Neural cell (in vitro differentiated cells): ENCODE results near the gene CIRBP. TPM values are rescaled to one million over a fixed set of nuclear protein-coding genes. Genes with fewer than 3 reads are reported as not detected.

ENCODE experiments used
- H2AFZ ChIP-seq: fragments of 200-600, 300-800 bp; sonication (generic), shearing (Covaris generic); 2 replicates; pipeline ENCODE4 v1.6.0; 2014; ENCODE audit warnings: low read depth, mild to moderate bottlenecking, antibody characterized with exemption, low read length, moderate library complexity
- H3F3A ChIP-seq: fragments of 200-600 bp; shearing (Covaris generic); 2 replicates; pipeline ENCODE4 v1.6.1; 2016; ENCODE audit warnings: mild to moderate bottlenecking, moderate library complexity, mixed read lengths, antibody characterized with exemption, low read length; ENCODE audit not compliant: insufficient read depth, poor library complexity, severe bottlenecking
- H3K27ac ChIP-seq: fragments of 200-600, 300-800 bp; sonication (generic), shearing (Covaris generic); 2 replicates; pipeline ENCODE4 v1.5.1; 2014; ENCODE audit warnings: mild to moderate bottlenecking, low read length, moderate library complexity
- H3K27me3 ChIP-seq: fragments of 300-800, 200-600 bp; sonication (generic), shearing (Covaris generic); 2 replicates; pipeline ENCODE4 v1.6.0; 2014; ENCODE audit warnings: mild to moderate bottlenecking, low read depth, low read length, moderate library complexity; ENCODE audit not compliant: insufficient read depth
- H3K36me3 ChIP-seq: fragments of 300-800, 200-600 bp; sonication (generic), shearing (Covaris generic); 2 replicates; pipeline ENCODE4 v1.5.1; 2014; ENCODE audit warnings: mild to moderate bottlenecking, antibody characterized with exemption, low read length, moderate library complexity; ENCODE audit not compliant: insufficient read depth
- H3K4me2 ChIP-seq: fragments of 300-800, 200-600 bp; sonication (generic), shearing (Covaris generic); 2 replicates; pipeline ENCODE4 v1.6.0; 2014; ENCODE audit warnings: mild to moderate bottlenecking, low read length
- H3K4me3 ChIP-seq: fragments of 300-800, 200-600 bp; sonication (generic), shearing (Covaris generic); 2 replicates; pipeline ENCODE4 v1.5.1; 2014; ENCODE audit warnings: mild to moderate bottlenecking, low read length, moderate library complexity
- H3K79me2 ChIP-seq: fragments of 200-600 bp; shearing (Covaris generic); replicated peaks from 2 replicates; pipeline ENCODE4 v1.6.0; 2014; ENCODE audit warnings: mild to moderate bottlenecking, low read length, moderate library complexity; ENCODE audit not compliant: insufficient read depth
- H3K9ac ChIP-seq: fragments of 300-800, 200-600 bp; sonication (generic), shearing (Covaris generic); 2 replicates; pipeline ENCODE4 v1.6.1; 2016; ENCODE audit warnings: mild to moderate bottlenecking, low read length, mixed read lengths
- H3K9me2 ChIP-seq: fragments of 200-600 bp; shearing (Covaris generic); 2 replicates; pipeline ENCODE4 v1.6.1; 2016; ENCODE audit warnings: mild to moderate bottlenecking, low read length, mixed read lengths; ENCODE audit not compliant: insufficient read depth
- H3K9me3 ChIP-seq: fragments of 200-600, 300-800 bp; sonication (generic), shearing (Covaris generic); 2 replicates; pipeline ENCODE4 v1.6.1; 2016; ENCODE audit warnings: mild to moderate bottlenecking, mixed run types, low read length, moderate library complexity, mixed read lengths
- H4K20me1 ChIP-seq: fragments of 200-600 bp; shearing (Covaris generic); 2 replicates; pipeline ENCODE4 v1.6.1; 2016; ENCODE audit warnings: mild to moderate bottlenecking, mixed run types; ENCODE audit not compliant: insufficient read depth
- EP300 ChIP-seq: fragments of 450-650 bp; conservative IDR thresholded peaks from 2 replicates; pipeline ENCODE4 v1.6.1; 2014; ENCODE audit warnings: antibody characterized with exemption, mild to moderate bottlenecking, moderate library complexity; ENCODE audit not compliant: poor library complexity, severe bottlenecking
- EZH2 ChIP-seq: fragments of 200-600, 300-800 bp; shearing (Covaris generic), sonication (generic); IDR thresholded peaks from 2 replicates; pipeline ENCODE4 v1.6.1; 2014; ENCODE audit warnings: antibody characterized with exemption, low read length, borderline replicate concordance, mild to moderate bottlenecking; ENCODE audit not compliant: insufficient read depth, poor library complexity, severe bottlenecking
- MXI1 ChIP-seq: fragments of 450-650 bp; conservative IDR thresholded peaks from 2 replicates; pipeline ENCODE4 v1.6.1; 2014; ENCODE audit warnings: antibody characterized with exemption, mild to moderate bottlenecking; ENCODE audit not compliant: poor library complexity, severe bottlenecking
- POLR2AphosphoS5 ChIP-seq: IDR thresholded peaks from 2 replicates; pipeline ENCODE4 v1.6.1; 2012
- RAD21 ChIP-seq: fragments of 450-650 bp; conservative IDR thresholded peaks from 2 replicates; pipeline ENCODE4 v1.6.1; 2014; ENCODE audit warnings: antibody characterized with exemption, mild to moderate bottlenecking, moderate library complexity
- SMC3 ChIP-seq: fragments of 450-650 bp; conservative IDR thresholded peaks from 2 replicates; pipeline ENCODE4 v1.6.1; 2014; ENCODE audit warnings: antibody characterized with exemption, mild to moderate bottlenecking, moderate library complexity; ENCODE audit not compliant: poor library complexity
- TAF1 ChIP-seq: IDR thresholded peaks from 2 replicates; pipeline ENCODE4 v1.6.1; 2012; ENCODE audit warnings: low read depth
- polyA plus RNA-seq: library from polyadenylated mRNA; depleted of rRNA; stranded (reverse); fragments of >200 nt; gene quantifications from 2 replicates; pipeline ENCODE4 v1.2.3, GENCODE V29; 2014
- TF ChIP-seq, protein P1 (sequence below): IDR thresholded peaks from 2 replicates; pipeline ENCODE4 v1.6.1; 2012; ENCODE audit warnings: borderline replicate concordance
- TF ChIP-seq, protein P2 (sequence below): fragments of 450-650 bp; IDR thresholded peaks from 2 replicates; pipeline ENCODE4 v1.5.1; 2014; ENCODE audit warnings: antibody characterized with exemption, mild to moderate bottlenecking, moderate library complexity; ENCODE audit not compliant: poor library complexity, severe bottlenecking

The CIRBP gene
- polyA plus RNA-seq, 1 donor from 2014 or later: 1,663 TPM

DNA sequence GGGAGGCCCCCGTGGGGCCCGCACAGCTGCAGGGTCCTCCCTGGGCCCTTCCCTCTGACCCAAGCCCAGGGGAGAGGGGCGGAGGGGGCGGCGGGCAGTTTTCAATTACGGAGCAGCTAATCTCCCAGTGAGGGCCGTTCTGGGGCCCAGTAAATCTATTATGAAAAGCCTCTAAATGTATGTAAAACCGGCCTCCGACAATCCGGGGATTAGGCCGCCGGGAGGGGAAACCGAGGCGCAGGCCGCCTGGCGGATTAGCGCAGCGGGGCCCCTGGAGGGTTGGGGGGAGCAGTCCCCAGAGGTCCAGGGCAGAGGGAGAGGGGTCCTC lies 41.7 kb downstream of the CIRBP start:
- Histone ChIP-seq H4K20me1 (no peaks in the 10 kb centered on the region), H3K9me2 (no peaks in the 10 kb centered on the region), H3K36me3 (no peaks in the 10 kb centered on the region), H3K9ac (no peak overlapping the region), H3K79me2 (no peaks in the 10 kb centered on the region), H3K4me2 (no peak overlapping the region), H3K9me3 (no peaks in the 10 kb centered on the region), H3F3A (no peaks in the 10 kb centered on the region), H3K27ac (no peak overlapping the region), H2AFZ (no peak overlapping the region), H3K27me3 (no peaks in the 10 kb centered on the region), H3K4me3 (no peak overlapping the region)
- TF ChIP-seq, protein P1, sequence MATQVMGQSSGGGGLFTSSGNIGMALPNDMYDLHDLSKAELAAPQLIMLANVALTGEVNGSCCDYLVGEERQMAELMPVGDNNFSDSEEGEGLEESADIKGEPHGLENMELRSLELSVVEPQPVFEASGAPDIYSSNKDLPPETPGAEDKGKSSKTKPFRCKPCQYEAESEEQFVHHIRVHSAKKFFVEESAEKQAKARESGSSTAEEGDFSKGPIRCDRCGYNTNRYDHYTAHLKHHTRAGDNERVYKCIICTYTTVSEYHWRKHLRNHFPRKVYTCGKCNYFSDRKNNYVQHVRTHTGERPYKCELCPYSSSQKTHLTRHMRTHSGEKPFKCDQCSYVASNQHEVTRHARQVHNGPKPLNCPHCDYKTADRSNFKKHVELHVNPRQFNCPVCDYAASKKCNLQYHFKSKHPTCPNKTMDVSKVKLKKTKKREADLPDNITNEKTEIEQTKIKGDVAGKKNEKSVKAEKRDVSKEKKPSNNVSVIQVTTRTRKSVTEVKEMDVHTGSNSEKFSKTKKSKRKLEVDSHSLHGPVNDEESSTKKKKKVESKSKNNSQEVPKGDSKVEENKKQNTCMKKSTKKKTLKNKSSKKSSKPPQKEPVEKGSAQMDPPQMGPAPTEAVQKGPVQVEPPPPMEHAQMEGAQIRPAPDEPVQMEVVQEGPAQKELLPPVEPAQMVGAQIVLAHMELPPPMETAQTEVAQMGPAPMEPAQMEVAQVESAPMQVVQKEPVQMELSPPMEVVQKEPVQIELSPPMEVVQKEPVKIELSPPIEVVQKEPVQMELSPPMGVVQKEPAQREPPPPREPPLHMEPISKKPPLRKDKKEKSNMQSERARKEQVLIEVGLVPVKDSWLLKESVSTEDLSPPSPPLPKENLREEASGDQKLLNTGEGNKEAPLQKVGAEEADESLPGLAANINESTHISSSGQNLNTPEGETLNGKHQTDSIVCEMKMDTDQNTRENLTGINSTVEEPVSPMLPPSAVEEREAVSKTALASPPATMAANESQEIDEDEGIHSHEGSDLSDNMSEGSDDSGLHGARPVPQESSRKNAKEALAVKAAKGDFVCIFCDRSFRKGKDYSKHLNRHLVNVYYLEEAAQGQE: no peak
- TF ChIP-seq RAD21 (no peak), TAF1 (no peak), EP300 (no peak), POLR2AphosphoS5 (no peak), MXI1 (no peak), EZH2 (no peak), SMC3 (no peak)
- TF ChIP-seq, protein P2, sequence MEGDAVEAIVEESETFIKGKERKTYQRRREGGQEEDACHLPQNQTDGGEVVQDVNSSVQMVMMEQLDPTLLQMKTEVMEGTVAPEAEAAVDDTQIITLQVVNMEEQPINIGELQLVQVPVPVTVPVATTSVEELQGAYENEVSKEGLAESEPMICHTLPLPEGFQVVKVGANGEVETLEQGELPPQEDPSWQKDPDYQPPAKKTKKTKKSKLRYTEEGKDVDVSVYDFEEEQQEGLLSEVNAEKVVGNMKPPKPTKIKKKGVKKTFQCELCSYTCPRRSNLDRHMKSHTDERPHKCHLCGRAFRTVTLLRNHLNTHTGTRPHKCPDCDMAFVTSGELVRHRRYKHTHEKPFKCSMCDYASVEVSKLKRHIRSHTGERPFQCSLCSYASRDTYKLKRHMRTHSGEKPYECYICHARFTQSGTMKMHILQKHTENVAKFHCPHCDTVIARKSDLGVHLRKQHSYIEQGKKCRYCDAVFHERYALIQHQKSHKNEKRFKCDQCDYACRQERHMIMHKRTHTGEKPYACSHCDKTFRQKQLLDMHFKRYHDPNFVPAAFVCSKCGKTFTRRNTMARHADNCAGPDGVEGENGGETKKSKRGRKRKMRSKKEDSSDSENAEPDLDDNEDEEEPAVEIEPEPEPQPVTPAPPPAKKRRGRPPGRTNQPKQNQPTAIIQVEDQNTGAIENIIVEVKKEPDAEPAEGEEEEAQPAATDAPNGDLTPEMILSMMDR: no peak

DNA sequence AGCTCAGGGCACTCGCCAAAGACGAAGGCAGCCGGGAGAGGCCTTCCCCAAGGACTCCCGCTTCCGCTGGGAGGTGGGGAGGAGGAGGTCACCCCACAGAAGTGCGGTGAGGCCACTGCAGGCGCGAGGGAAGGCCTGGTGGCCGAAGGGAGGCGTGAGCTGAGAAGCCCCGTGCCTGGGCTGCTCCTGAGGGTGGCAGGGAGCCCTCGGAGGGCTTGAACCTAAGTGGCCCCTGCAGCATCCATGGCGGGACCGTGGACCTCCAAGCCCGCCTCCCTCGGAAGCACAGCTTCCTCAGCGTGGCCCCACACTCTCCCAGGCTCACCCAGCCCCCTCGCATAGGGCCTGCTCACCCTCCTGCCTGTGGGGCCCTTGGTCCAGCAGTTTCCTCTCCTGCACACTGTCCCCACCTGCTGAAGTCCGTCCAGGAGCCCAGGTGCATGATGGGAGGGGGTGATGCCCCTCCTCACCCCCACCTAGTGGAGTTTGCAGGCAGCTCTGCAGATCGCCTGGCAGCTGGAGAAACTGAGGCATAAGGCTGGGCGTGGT lies 42.5 kb downstream of the CIRBP start:
- Histone ChIP-seq H3K9me2 (no peaks in the 10 kb centered on the region), H3K4me2 (no peak overlapping the region), H3K36me3 (no peaks in the 10 kb centered on the region), H2AFZ (no peak overlapping the region), H3F3A (no peaks in the 10 kb centered on the region), H3K9me3 (no peaks in the 10 kb centered on the region), H4K20me1 (no peaks in the 10 kb centered on the region), H3K9ac (no peak overlapping the region), H3K4me3 (no peak overlapping the region), H3K27me3 (no peaks in the 10 kb centered on the region), H3K27ac (no peak overlapping the region), H3K79me2 (no peaks in the 10 kb centered on the region)
- no peak for TF ChIP-seq SMC3
- TF ChIP-seq RAD21: no peak
- TF ChIP-seq MXI1: no peak
- no peak for TF ChIP-seq TAF1
- no peak for TF ChIP-seq EZH2
- no peak for TF ChIP-seq EP300
- TF ChIP-seq POLR2AphosphoS5: no peak
- TF ChIP-seq, protein P1: no peak
- TF ChIP-seq, protein P2: no peak
